ENCODE measurements around the gene RRH.
"Not testable (repeated sequence)": the region's sequence is repeated elsewhere in the genome, so short reads cannot be mapped to it uniquely, and the experiment has no call there.

Gene RRH

GRCh38 chr4:109847896-109848442 is 20.2 kb downstream of the RRH start, which contains the start of gene LRIT3:
Gene LRIT3, plus strand, starts transcription at chr4:109848107. Its CDS starts 95 bp downstream, at chr4:109848202.
- DNase-seq: no peak

- DNase-seq: no peak
These were observed 20.7 kb downstream of the RRH start for GRCh38 chr4:109848501-109848900.

GRCh38 chr4:109850601-109851000 is 22.8 kb downstream of the RRH start:
- DNase-seq: no peak

GRCh38 chr4:109859426-109860300 is 31.9 kb downstream of the RRH start:
- DNase-seq: not testable (repeated sequence)

- DNase-seq: no peak
These were observed 33.5 kb downstream of the RRH start for GRCh38 chr4:109861271-109861670.

- no peak for DNase-seq
These were observed 34.2 kb downstream of the RRH start for GRCh38 chr4:109861916-109862511.

- DNase-seq: no peak
These were observed 36.4 kb downstream of the RRH start for GRCh38 chr4:109864134-109864533.

GRCh38 chr4:109870061-109870460 is 42.3 kb downstream of the RRH start:
- DNase-seq: no peak

GRCh38 chr4:109872065-109872464 is 44.3 kb downstream of the RRH start:
- no peak for DNase-seq

- no peak for DNase-seq
These were observed 45.3 kb downstream of the RRH start for GRCh38 chr4:109872950-109873656.

- DNase-seq: no peak
These were observed 46.2 kb downstream of the RRH start for GRCh38 chr4:109873791-109874514.

GRCh38 chr4:109875106-109875505 is 47.3 kb downstream of the RRH start:
- no peak for DNase-seq

- not testable (repeated sequence) for DNase-seq
These were observed 47.8 kb downstream of the RRH start for GRCh38 chr4:109875553-109875952.

GRCh38 chr4:109876634-109877265 is 49.0 kb downstream of the RRH start:
- no peak for DNase-seq

GRCh38 chr4:109877400-109877799 is 49.6 kb downstream of the RRH start:
- DNase-seq: no peak

GRCh38 chr4:109878355-109878754 is 50.6 kb downstream of the RRH start:
- no peak for DNase-seq

GRCh38 chr4:109879081-109879480 is 51.3 kb downstream of the RRH start:
- DNase-seq: no peak

GRCh38 chr4:109879636-109880314 is 52.0 kb downstream of the RRH start:
- peak; percentile 59 for DNase-seq

- DNase-seq: no peak
These were observed 58.5 kb downstream of the RRH start for GRCh38 chr4:109886303-109886702.

- DNase-seq: no peak
These were observed 59.3 kb downstream of the RRH start for GRCh38 chr4:109887071-109887470.

GRCh38 chr4:109890076-109890475 is 62.3 kb downstream of the RRH start:
- DNase-seq: no peak

Measured in islet precursor cell (in vitro differentiated cells).